GM23338 (cell line): ENCODE results near the gene SDE2. TPM values are rescaled to one million over a fixed set of nuclear protein-coding genes. Genes with fewer than 3 reads are reported as not detected.

Experiments
- ATAC-seq: fragments of 200-7000 bp; cut with Tn5 transposase; 3 replicates; pipeline ENCODE4 v1.9.1; 2020
- DNase-seq: peaks from one replicate; pipeline ENCODE4 v3.0.0-alpha.2; 2015; ENCODE audit warnings: low spot score
- H2AFZ ChIP-seq: fragments of 200-600 bp; sonication (generic); 2 replicates; pipeline ENCODE4 v1.8.0; 2016; ENCODE audit warnings: antibody characterized with exemption, mild to moderate bottlenecking, moderate library complexity
- H3F3A ChIP-seq: fragments of 200-600 bp; sonication (generic); replicated peaks from 2 replicates; pipeline ENCODE4 v1.8.0; 2017; ENCODE audit warnings: antibody characterized with exemption, mixed run types, low read depth
- H3K27ac ChIP-seq: fragments of 200-600 bp; sonication (generic); 2 replicates; pipeline ENCODE4 v1.6.1; 2016; ENCODE audit warnings: low read depth
- H3K27me3 ChIP-seq: fragments of 200-600 bp; sonication (generic); 2 replicates; pipeline ENCODE4 v1.8.0; 2016; ENCODE audit warnings: mild to moderate bottlenecking, mixed run types, moderate library complexity; ENCODE audit not compliant: insufficient read depth
- H3K36me3 ChIP-seq: fragments of 200-600 bp; sonication (generic); 2 replicates; pipeline ENCODE4 v1.8.0; 2016; ENCODE audit warnings: mild to moderate bottlenecking; ENCODE audit not compliant: insufficient read depth
- H3K4me1 ChIP-seq: fragments of 200-600 bp; sonication (generic); 2 replicates; pipeline ENCODE4 v1.8.0; 2016; ENCODE audit warnings: mild to moderate bottlenecking, moderate library complexity; ENCODE audit not compliant: insufficient read depth
- H3K4me2 ChIP-seq: fragments of 200-600 bp; sonication (generic); 2 replicates; pipeline ENCODE4 v1.7.1; 2017; ENCODE audit warnings: mixed run types
- H3K4me3 ChIP-seq: fragments of 200-600 bp; sonication (generic); 2 replicates; pipeline ENCODE4 v1.6.1; 2016; ENCODE audit warnings: mixed run types
- H3K79me2 ChIP-seq: fragments of 200-600 bp; sonication (generic); replicated peaks from 2 replicates; pipeline ENCODE4 v1.8.0; 2017; ENCODE audit warnings: mild to moderate bottlenecking; ENCODE audit not compliant: insufficient read depth
- H3K9me2 ChIP-seq: fragments of 200-600 bp; sonication (generic); 2 replicates; pipeline ENCODE4 v1.8.0; 2017; ENCODE audit not compliant: insufficient read depth
- H4K20me1 ChIP-seq: fragments of 200-600 bp; sonication (generic); replicated peaks from 2 replicates; pipeline ENCODE4 v1.8.0; 2017; ENCODE audit warnings: mild to moderate bottlenecking; ENCODE audit not compliant: insufficient read depth
- H3K27ac Mint-ChIP-seq: 2 replicates; pipeline ENCODE4 v1.8.0; 2020; ENCODE audit warnings: inconsistent platforms, mild to moderate bottlenecking, moderate library complexity, mixed read lengths
- H3K27me3 Mint-ChIP-seq: 3 replicates; pipeline ENCODE4 v1.8.0; 2022; ENCODE audit warnings: low read depth, mild to moderate bottlenecking, moderate library complexity, mixed read lengths, inconsistent platforms; ENCODE audit not compliant: insufficient read depth, poor library complexity
- H3K36me3 Mint-ChIP-seq: 3 replicates; pipeline ENCODE4 v1.8.0; 2021; ENCODE audit warnings: low read depth, mild to moderate bottlenecking, inconsistent platforms, moderate library complexity, mixed read lengths
- H3K4me1 Mint-ChIP-seq: 3 replicates; pipeline ENCODE4 v1.8.0; 2020; ENCODE audit warnings: mild to moderate bottlenecking, inconsistent platforms, mixed read lengths
- H3K4me3 Mint-ChIP-seq: 3 replicates; pipeline ENCODE4 v1.8.0; 2021; ENCODE audit warnings: moderate library complexity, mild to moderate bottlenecking, inconsistent platforms, mixed read lengths
- H3K9me3 Mint-ChIP-seq: 3 replicates; pipeline ENCODE4 v1.8.0; 2020; ENCODE audit warnings: moderate library complexity, mild to moderate bottlenecking, inconsistent platforms, mixed read lengths
- CREB1 ChIP-seq: fragments of 250-450 bp; sonication (Bioruptor Pico); IDR thresholded peaks from 2 replicates; pipeline ENCODE4 v1.5.0; 2020; ENCODE audit warnings: low read depth, mild to moderate bottlenecking, moderate library complexity
- EZH2 ChIP-seq: fragments of 200-600 bp; sonication (generic); IDR thresholded peaks from one replicate; pipeline ENCODE4 v1.8.0; 2017; ENCODE audit warnings: antibody characterized with exemption, mild to moderate bottlenecking, low read depth; ENCODE audit not compliant: unreplicated experiment
- EZH2phosphoT487 ChIP-seq: fragments of 200-600 bp; sonication (generic); IDR thresholded peaks from one replicate; pipeline ENCODE4 v1.8.1; 2018; ENCODE audit warnings: antibody characterized with exemption; ENCODE audit not compliant: unreplicated experiment
- JUNB ChIP-seq: IDR thresholded peaks from one replicate; pipeline ENCODE4 v1.6.1; 2016; ENCODE audit warnings: antibody characterized with exemption; ENCODE audit not compliant: unreplicated experiment
- NANOG ChIP-seq: IDR thresholded peaks from 2 replicates; pipeline ENCODE4 v1.6.1; 2016; ENCODE audit warnings: antibody characterized with exemption, borderline replicate concordance
- POLR2AphosphoS5 ChIP-seq: IDR thresholded peaks from 2 replicates; pipeline ENCODE4 v1.6.1; 2016; ENCODE audit warnings: antibody characterized with exemption, low read depth
- STAT1 ChIP-seq: IDR thresholded peaks from one replicate; pipeline ENCODE4 v1.6.1; 2016; ENCODE audit warnings: antibody characterized with exemption; ENCODE audit not compliant: unreplicated experiment
- ZNF114 ChIP-seq: fragments of 250-450 bp; sonication (Bioruptor Pico); IDR thresholded peaks from 2 replicates; pipeline ENCODE4 v1.5.0; 2020; ENCODE audit warnings: mild to moderate bottlenecking, moderate library complexity
- ZNF331 ChIP-seq: fragments of 250-450 bp; sonication (Bioruptor Pico); IDR thresholded peaks from 2 replicates; pipeline ENCODE4 v1.5.0; 2020; ENCODE audit warnings: low read depth, mild to moderate bottlenecking, moderate library complexity
- polyA plus RNA-seq: library from polyadenylated mRNA; unstranded; fragments of >200 nt; fragmentation: Nextera tagmentation; extraction: Ambion mirVana; gene quantifications from 2 replicates; pipeline ENCODE4 v1.2.1, GENCODE V29; 2016
- total RNA-seq: library from RNA; depleted of rRNA; stranded (reverse); fragments of >200 nt; shearing (Covaris generic); gene quantifications from 2 replicates; pipeline ENCODE4 v1.2.3, GENCODE V29; 2014
- TF ChIP-seq, protein P1 (sequence below), 2 experiments: fragments of 200-600 bp in 1 of 2; sonication (generic) in 1 of 2; conservative IDR thresholded peaks; 2 replicates each; pipeline versions ENCODE4 v1.5.1 to v1.6.1; 2016 to 2017; ENCODE audit warnings: antibody characterized with exemption in 2 of 2, low read depth in 2 of 2, mild to moderate bottlenecking in 2 of 2, moderate library complexity in 1 of 2
- TF ChIP-seq, protein P2 (sequence below): IDR thresholded peaks from one replicate; pipeline ENCODE4 v1.6.1; 2018; ENCODE audit warnings: antibody characterized with exemption; ENCODE audit not compliant: unreplicated experiment
- TF ChIP-seq, protein P3 (sequence below): fragments of 250-450 bp; sonication (Bioruptor Pico); IDR thresholded peaks from 2 replicates; pipeline ENCODE4 v1.5.0; 2020; ENCODE audit warnings: mild to moderate bottlenecking, moderate library complexity
- TF ChIP-seq, protein P4 (sequence below): IDR thresholded peaks from 2 replicates; pipeline ENCODE4 v1.6.1; 2016; ENCODE audit warnings: antibody characterized with exemption

SDE2 gene
- total and polyA plus RNA-seq, 2 experiments from 2014 or later: 10.6 to 26.9 TPM

DNA sequence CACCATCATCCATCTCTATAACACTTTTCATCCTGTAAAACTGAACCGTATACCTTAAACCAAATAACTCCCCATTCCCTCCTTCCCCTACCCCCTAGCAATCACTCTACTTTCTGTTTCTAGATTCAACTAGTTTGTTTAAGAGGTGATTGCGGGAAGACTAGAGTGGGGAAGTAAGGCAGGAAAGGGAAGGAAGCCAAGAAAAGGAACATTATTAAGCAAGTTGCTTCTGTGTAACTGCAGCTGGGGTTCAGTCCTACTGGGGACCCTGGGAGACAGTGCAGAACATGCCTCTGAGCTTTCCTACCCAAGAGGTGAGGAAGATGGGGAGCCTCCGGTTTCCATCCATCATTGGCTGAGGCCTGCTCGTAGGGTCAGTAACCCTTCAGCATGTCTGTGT lies 34.4 kb upstream of the SDE2 start:
- 0 out of 2 replicates have a peak, but pooled peaks cover 2% of the 10 kb centered on the region for H3F3A ChIP-seq
- no peaks in the 10 kb centered on the region for H3K4me1 Mint-ChIP-seq
- no peak overlapping the region for H2AFZ ChIP-seq
- H3K9me3 Mint-ChIP-seq: no peaks in the 10 kb centered on the region
- H3K79me2 ChIP-seq: no peaks in the 10 kb centered on the region
- H3K4me2 ChIP-seq: no peak overlapping the region
- TF ChIP-seq ZNF331 (CRISPR knock-in tag): no peak
- TF ChIP-seq, protein P1, sequence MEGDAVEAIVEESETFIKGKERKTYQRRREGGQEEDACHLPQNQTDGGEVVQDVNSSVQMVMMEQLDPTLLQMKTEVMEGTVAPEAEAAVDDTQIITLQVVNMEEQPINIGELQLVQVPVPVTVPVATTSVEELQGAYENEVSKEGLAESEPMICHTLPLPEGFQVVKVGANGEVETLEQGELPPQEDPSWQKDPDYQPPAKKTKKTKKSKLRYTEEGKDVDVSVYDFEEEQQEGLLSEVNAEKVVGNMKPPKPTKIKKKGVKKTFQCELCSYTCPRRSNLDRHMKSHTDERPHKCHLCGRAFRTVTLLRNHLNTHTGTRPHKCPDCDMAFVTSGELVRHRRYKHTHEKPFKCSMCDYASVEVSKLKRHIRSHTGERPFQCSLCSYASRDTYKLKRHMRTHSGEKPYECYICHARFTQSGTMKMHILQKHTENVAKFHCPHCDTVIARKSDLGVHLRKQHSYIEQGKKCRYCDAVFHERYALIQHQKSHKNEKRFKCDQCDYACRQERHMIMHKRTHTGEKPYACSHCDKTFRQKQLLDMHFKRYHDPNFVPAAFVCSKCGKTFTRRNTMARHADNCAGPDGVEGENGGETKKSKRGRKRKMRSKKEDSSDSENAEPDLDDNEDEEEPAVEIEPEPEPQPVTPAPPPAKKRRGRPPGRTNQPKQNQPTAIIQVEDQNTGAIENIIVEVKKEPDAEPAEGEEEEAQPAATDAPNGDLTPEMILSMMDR (conservative IDR thresholded peaks at IDR 0.05; ENCODE audit: low read depth in 2 of 2): no peak
- no peak for TF ChIP-seq EZH2
- TF ChIP-seq, protein P2, sequence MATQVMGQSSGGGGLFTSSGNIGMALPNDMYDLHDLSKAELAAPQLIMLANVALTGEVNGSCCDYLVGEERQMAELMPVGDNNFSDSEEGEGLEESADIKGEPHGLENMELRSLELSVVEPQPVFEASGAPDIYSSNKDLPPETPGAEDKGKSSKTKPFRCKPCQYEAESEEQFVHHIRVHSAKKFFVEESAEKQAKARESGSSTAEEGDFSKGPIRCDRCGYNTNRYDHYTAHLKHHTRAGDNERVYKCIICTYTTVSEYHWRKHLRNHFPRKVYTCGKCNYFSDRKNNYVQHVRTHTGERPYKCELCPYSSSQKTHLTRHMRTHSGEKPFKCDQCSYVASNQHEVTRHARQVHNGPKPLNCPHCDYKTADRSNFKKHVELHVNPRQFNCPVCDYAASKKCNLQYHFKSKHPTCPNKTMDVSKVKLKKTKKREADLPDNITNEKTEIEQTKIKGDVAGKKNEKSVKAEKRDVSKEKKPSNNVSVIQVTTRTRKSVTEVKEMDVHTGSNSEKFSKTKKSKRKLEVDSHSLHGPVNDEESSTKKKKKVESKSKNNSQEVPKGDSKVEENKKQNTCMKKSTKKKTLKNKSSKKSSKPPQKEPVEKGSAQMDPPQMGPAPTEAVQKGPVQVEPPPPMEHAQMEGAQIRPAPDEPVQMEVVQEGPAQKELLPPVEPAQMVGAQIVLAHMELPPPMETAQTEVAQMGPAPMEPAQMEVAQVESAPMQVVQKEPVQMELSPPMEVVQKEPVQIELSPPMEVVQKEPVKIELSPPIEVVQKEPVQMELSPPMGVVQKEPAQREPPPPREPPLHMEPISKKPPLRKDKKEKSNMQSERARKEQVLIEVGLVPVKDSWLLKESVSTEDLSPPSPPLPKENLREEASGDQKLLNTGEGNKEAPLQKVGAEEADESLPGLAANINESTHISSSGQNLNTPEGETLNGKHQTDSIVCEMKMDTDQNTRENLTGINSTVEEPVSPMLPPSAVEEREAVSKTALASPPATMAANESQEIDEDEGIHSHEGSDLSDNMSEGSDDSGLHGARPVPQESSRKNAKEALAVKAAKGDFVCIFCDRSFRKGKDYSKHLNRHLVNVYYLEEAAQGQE: no peak
- TF ChIP-seq NANOG: no peak
- TF ChIP-seq POLR2AphosphoS5: no peak
- TF ChIP-seq EZH2phosphoT487: no peak
- no peak for TF ChIP-seq JUNB
- TF ChIP-seq, protein P3, sequence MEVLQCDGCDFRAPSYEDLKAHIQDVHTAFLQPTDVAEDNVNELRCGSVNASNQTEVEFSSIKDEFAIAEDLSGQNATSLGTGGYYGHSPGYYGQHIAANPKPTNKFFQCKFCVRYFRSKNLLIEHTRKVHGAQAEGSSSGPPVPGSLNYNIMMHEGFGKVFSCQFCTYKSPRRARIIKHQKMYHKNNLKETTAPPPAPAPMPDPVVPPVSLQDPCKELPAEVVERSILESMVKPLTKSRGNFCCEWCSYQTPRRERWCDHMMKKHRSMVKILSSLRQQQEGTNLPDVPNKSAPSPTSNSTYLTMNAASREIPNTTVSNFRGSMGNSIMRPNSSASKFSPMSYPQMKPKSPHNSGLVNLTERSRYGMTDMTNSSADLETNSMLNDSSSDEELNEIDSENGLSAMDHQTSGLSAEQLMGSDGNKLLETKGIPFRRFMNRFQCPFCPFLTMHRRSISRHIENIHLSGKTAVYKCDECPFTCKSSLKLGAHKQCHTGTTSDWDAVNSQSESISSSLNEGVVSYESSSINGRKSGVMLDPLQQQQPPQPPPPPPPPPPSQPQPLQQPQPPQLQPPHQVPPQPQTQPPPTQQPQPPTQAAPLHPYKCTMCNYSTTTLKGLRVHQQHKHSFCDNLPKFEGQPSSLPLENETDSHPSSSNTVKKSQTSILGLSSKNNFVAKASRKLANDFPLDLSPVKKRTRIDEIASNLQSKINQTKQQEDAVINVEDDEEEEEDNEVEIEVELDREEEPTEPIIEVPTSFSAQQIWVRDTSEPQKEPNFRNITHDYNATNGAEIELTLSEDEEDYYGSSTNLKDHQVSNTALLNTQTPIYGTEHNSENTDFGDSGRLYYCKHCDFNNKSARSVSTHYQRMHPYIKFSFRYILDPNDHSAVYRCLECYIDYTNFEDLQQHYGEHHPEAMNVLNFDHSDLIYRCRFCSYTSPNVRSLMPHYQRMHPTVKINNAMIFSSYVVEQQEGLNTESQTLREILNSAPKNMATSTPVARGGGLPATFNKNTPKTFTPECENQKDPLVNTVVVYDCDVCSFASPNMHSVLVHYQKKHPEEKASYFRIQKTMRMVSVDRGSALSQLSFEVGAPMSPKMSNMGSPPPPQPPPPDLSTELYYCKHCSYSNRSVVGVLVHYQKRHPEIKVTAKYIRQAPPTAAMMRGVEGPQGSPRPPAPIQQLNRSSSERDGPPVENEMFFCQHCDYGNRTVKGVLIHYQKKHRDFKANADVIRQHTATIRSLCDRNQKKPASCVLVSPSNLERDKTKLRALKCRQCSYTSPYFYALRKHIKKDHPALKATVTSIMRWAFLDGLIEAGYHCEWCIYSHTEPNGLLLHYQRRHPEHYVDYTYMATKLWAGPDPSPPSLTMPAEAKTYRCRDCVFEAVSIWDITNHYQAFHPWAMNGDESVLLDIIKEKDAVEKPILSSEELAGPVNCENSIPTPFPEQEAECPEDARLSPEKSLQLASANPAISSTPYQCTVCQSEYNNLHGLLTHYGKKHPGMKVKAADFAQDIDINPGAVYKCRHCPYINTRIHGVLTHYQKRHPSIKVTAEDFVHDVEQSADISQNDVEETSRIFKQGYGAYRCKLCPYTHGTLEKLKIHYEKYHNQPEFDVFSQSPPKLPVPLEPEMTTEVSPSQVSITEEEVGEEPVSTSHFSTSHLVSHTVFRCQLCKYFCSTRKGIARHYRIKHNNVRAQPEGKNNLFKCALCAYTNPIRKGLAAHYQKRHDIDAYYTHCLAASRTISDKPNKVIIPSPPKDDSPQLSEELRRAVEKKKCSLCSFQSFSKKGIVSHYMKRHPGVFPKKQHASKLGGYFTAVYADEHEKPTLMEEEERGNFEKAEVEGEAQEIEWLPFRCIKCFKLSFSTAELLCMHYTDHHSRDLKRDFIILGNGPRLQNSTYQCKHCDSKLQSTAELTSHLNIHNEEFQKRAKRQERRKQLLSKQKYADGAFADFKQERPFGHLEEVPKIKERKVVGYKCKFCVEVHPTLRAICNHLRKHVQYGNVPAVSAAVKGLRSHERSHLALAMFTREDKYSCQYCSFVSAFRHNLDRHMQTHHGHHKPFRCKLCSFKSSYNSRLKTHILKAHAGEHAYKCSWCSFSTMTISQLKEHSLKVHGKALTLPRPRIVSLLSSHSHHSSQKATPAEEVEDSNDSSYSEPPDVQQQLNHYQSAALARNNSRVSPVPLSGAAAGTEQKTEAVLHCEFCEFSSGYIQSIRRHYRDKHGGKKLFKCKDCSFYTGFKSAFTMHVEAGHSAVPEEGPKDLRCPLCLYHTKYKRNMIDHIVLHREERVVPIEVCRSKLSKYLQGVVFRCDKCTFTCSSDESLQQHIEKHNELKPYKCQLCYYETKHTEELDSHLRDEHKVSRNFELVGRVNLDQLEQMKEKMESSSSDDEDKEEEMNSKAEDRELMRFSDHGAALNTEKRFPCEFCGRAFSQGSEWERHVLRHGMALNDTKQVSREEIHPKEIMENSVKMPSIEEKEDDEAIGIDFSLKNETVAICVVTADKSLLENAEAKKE (CRISPR knock-in tag): no peak
- no peak for TF ChIP-seq CREB1
- no peak for TF ChIP-seq ZNF114
- TF ChIP-seq, protein P4, sequence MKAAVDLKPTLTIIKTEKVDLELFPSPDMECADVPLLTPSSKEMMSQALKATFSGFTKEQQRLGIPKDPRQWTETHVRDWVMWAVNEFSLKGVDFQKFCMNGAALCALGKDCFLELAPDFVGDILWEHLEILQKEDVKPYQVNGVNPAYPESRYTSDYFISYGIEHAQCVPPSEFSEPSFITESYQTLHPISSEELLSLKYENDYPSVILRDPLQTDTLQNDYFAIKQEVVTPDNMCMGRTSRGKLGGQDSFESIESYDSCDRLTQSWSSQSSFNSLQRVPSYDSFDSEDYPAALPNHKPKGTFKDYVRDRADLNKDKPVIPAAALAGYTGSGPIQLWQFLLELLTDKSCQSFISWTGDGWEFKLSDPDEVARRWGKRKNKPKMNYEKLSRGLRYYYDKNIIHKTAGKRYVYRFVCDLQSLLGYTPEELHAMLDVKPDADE: no peak
- TF ChIP-seq STAT1: no peak
- H3K36me3 ChIP-seq: no peaks in the 10 kb centered on the region
- H4K20me1 ChIP-seq: no peaks in the 10 kb centered on the region
- no peaks in the 10 kb centered on the region for H3K27me3 ChIP-seq
- no peak overlapping the region for H3K4me3 ChIP-seq
- DNase-seq: no peak
- ATAC-seq: no peak
- H3K4me3 Mint-ChIP-seq: no peak overlapping the region
- peaks cover 4% of the 10 kb centered on the region for H3K27me3 Mint-ChIP-seq
- no peak overlapping the region for H3K27ac ChIP-seq
- H3K27ac Mint-ChIP-seq: no peak overlapping the region
- no peaks in the 10 kb centered on the region for H3K9me2 ChIP-seq
- H3K36me3 Mint-ChIP-seq: no peaks in the 10 kb centered on the region
- H3K4me1 ChIP-seq: no peaks in the 10 kb centered on the region
